OCI-LY7 (cell line): Measurements from ENCODE around the gene DBN1. TPM values are rescaled to one million over a fixed set of nuclear protein-coding genes. Genes with fewer than 3 reads are reported as not detected.

Experiments used
- BruUV-seq: library from RNA; stranded (reverse); fragments of 400-500 nt; replicated peaks from 2 replicates; lab custom pipeline; 2021; lab: Mats Ljungman, UMichigan
- CTCF ChIA-PET: fragments of 300-600 bp; sonication (Branson Sonifier 250); formaldehyde crosslinking; loops from one replicate; lab custom pipeline; 2022; ENCODE audit warnings: antibody characterized with exemption; ENCODE audit not compliant: unreplicated experiment; lab: Charles Lee
- POLR2A ChIA-PET: fragments of 300-600 bp; sonication (Branson Sonifier 250); formaldehyde crosslinking; loops from one replicate; lab custom pipeline; 2022; ENCODE audit warnings: antibody characterized with exemption; lab: Charles Lee
- DNase-seq: peaks from one replicate; pipeline ENCODE4 v3.0.0-alpha.2; 2015; ENCODE audit warnings: low spot score
- H2AFZ ChIP-seq: fragments of 200-600 bp; sonication (generic), shearing (Covaris generic); 2 replicates; pipeline ENCODE4 v1.6.1; 2014; ENCODE audit warnings: mild to moderate bottlenecking, antibody characterized with exemption, low read length, moderate library complexity
- H3K27ac ChIP-seq: fragments of 200-600 bp; sonication (generic); 2 replicates; pipeline ENCODE4 v1.5.1; 2014; ENCODE audit warnings: mixed run types, low read depth, mild to moderate bottlenecking, moderate library complexity, low read length, inconsistent platforms; ENCODE audit not compliant: poor library complexity, severe bottlenecking
- H3K36me3 ChIP-seq: fragments of 200-600 bp; sonication (generic); 2 replicates; pipeline ENCODE4 v1.6.1; 2014; ENCODE audit warnings: mild to moderate bottlenecking, antibody characterized with exemption, low read length, moderate library complexity, mixed read lengths; ENCODE audit not compliant: insufficient read depth
- H3K4me1 ChIP-seq: fragments of 200-600 bp; sonication (generic); 2 replicates; pipeline ENCODE4 v1.5.1; 2014; ENCODE audit warnings: mild to moderate bottlenecking, low read length; ENCODE audit not compliant: insufficient read depth, poor library complexity, severe bottlenecking
- H3K4me2 ChIP-seq: fragments of 200-600 bp; sonication (generic); 2 replicates; pipeline ENCODE4 v1.6.1; 2014; ENCODE audit warnings: mild to moderate bottlenecking, low read length
- H3K4me3 ChIP-seq: fragments of 200-600 bp; sonication (generic); 2 replicates; pipeline ENCODE4 v1.5.1; 2014; ENCODE audit warnings: mild to moderate bottlenecking, low read depth, low read length; ENCODE audit not compliant: poor library complexity, severe bottlenecking
- H3K79me2 ChIP-seq: fragments of 200-600 bp; sonication (generic); 2 replicates; pipeline ENCODE4 v1.6.1; 2016; ENCODE audit warnings: low read depth, mild to moderate bottlenecking, low read length, moderate library complexity, mixed read lengths; ENCODE audit not compliant: insufficient read depth
- H3K9me2 ChIP-seq: fragments of 200-600 bp; sonication (generic); 2 replicates; pipeline ENCODE4 v1.6.1; 2016; ENCODE audit warnings: mild to moderate bottlenecking, low read length, mixed read lengths; ENCODE audit not compliant: insufficient read depth
- H3K9me3 ChIP-seq: fragments of 200-600 bp; sonication (generic); 2 replicates; pipeline ENCODE4 v1.6.1; 2014; ENCODE audit warnings: mild to moderate bottlenecking, mixed run types, low read length, mixed read lengths
- H4K20me1 ChIP-seq: fragments of 200-600 bp; sonication (generic); 2 replicates; pipeline ENCODE4 v1.6.1; 2014; ENCODE audit warnings: mild to moderate bottlenecking, antibody characterized with exemption, low read length, moderate library complexity, mixed read lengths; ENCODE audit not compliant: insufficient read depth
- EZH2phosphoT487 ChIP-seq: fragments of 200-600 bp; sonication (generic); IDR thresholded peaks from 2 replicates; pipeline ENCODE4 v1.6.1; 2018; ENCODE audit warnings: low read depth, borderline replicate concordance, mild to moderate bottlenecking, mixed run types, antibody characterized with exemption, low read length, moderate library complexity, mixed read lengths
- intact Hi-C: fragments of 100-400 bp; cut with micrococcal nuclease; formaldehyde crosslinking; loops from one replicate; pipeline ENCODE4 v1.10.0; 2022; ENCODE audit not compliant: unreplicated experiment
- total RNA-seq, 2 experiments: library from RNA; depleted of rRNA in 1 of 2; stranded (reverse); fragments of >200 nt in 1 of 2; shearing (Covaris generic) in 1 of 2; gene quantifications; 2 replicates each; pipeline ENCODE4 v1.2.3, GENCODE V29; 2014 to 2022
- TF ChIP-seq, protein P1 (sequence below): fragments of 200-600 bp; sonication (generic); conservative IDR thresholded peaks from 2 replicates; pipeline ENCODE4 v1.5.1; 2014; ENCODE audit warnings: mild to moderate bottlenecking, antibody characterized with exemption, low read length, moderate library complexity, mixed read lengths

Gene DBN1
- total RNA-seq, 2 experiments from 2014 or later, result 11.7 to 22.0 TPM

DNA sequence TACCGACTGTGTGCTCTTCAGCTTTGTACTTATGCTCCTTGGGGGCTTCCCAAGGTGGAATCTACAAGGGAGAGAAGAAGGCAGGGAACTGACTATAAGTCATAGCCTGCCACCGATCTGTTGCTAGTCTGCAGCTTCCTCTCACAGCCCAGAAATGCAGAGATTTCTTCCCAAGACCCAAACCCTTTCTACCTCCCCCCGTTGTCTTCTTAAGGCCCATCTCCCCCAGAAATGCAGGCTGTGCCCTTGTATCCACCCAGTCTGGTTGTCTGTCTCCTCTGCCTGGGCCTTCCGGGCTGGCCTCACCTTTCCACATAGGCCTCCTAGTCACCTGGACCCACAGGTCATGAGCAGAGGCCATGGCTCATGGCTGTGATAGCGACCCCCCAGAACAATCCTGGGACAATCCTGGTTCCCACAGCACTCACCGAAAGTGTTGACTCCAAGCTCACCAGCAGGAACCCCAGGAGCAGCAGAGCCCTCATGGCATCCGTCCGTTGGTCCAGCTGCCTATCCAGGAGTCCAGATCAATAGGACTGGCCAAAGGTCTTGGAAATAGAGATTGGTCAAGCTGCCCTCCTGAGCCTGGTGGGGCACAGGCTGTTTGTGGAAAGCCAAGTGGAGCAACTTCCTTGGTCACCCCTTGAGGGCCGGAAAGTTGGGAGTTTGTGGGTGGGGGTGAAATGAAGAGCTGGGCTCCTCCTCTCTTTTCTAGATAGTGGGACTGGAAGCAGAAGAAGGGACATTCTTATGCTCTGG lies 64.2 kb downstream of the DBN1 start, which contains the start of gene F12:
TSS of gene F12 (minus strand) at position 522 of the 759 bp plus-strand sequence. CDS start at position 485, 37 bp downstream.
- H3K79me2 ChIP-seq, result no peaks in the 10 kb centered on the region
- no peak for TF ChIP-seq EZH2phosphoT487
- TF ChIP-seq, protein P1, sequence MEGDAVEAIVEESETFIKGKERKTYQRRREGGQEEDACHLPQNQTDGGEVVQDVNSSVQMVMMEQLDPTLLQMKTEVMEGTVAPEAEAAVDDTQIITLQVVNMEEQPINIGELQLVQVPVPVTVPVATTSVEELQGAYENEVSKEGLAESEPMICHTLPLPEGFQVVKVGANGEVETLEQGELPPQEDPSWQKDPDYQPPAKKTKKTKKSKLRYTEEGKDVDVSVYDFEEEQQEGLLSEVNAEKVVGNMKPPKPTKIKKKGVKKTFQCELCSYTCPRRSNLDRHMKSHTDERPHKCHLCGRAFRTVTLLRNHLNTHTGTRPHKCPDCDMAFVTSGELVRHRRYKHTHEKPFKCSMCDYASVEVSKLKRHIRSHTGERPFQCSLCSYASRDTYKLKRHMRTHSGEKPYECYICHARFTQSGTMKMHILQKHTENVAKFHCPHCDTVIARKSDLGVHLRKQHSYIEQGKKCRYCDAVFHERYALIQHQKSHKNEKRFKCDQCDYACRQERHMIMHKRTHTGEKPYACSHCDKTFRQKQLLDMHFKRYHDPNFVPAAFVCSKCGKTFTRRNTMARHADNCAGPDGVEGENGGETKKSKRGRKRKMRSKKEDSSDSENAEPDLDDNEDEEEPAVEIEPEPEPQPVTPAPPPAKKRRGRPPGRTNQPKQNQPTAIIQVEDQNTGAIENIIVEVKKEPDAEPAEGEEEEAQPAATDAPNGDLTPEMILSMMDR, result no peak
- no peak within 1 kb of the TSS for H3K4me2 ChIP-seq
- H2AFZ ChIP-seq, result no peak within 1 kb of the TSS
- no peaks in the 10 kb centered on the region for H3K9me3 ChIP-seq
- intact Hi-C loops, result loop anchor here (10.0 kb wide), 1 partner anchor 186 kb away; the partner anchor contains the start of gene TMED9
- peaks cover 10% of the 10 kb centered on the region for H3K4me1 ChIP-seq
- BruUV-seq, result no TSS peak
- H3K4me3 ChIP-seq, result no peak within 1 kb of the TSS
- H3K36me3 ChIP-seq, result no peaks in the 10 kb centered on the region
- ChIA-PET CTCF (no interaction called here), POLR2A (interaction anchor here (0.5 to 1.9 kb wide), 6 partner anchors 10 to 301 kb away, joined by 3 to 6 read pairs (median 4); partner anchors contain the start of gene GRK6)
- no peaks in the 10 kb centered on the region for H3K9me2 ChIP-seq
- H3K27ac ChIP-seq, result no peak within 1 kb of the TSS
- H4K20me1 ChIP-seq, result no peaks in the 10 kb centered on the region
- DNase-seq, result no peak

Other genes starting within 250 kb of the DBN1 start
- 25.8 and 43.1 TPM in 2 replicates for gene RAB24, start 169.9 kb downstream of the DBN1 start, total RNA-seq (2014; rRNA removed; shearing (Covaris generic))
- gene RAB24, start 169.9 kb downstream of the DBN1 start, total RNA-seq (2022), result 31.3 and 36.1 TPM in 2 replicates
- 217 and 249 TPM in 2 replicates for gene PRELID1, start 169.8 kb downstream of the DBN1 start, total RNA-seq (2014; rRNA removed; shearing (Covaris generic))
- gene PRELID1, start 169.8 kb downstream of the DBN1 start, total RNA-seq (2022), result 203 and 232 TPM in 2 replicates
- 109 and 130 TPM in 2 replicates for gene MXD3, start 161.7 kb downstream of the DBN1 start, total RNA-seq (2014; rRNA removed; shearing (Covaris generic))
- 81.3 and 105 TPM in 2 replicates for gene MXD3, start 161.7 kb downstream of the DBN1 start, total RNA-seq (2022)
- 144 and 151 TPM in 2 replicates for gene LMAN2, start 122.0 kb downstream of the DBN1 start, total RNA-seq (2014; rRNA removed; shearing (Covaris generic))
- 103 and 116 TPM in 2 replicates for gene LMAN2, start 122.0 kb downstream of the DBN1 start, total RNA-seq (2022)
- gene RGS14, start 115.7 kb downstream of the DBN1 start, total RNA-seq (2014; rRNA removed; shearing (Covaris generic)), result 33.0 and 43.3 TPM in 2 replicates
- gene RGS14, start 115.7 kb downstream of the DBN1 start, total RNA-seq (2022), result 41.7 and 46.3 TPM in 2 replicates
- 0.05 and 0.35 TPM in 2 replicates for gene SLC34A1, start 89.2 kb downstream of the DBN1 start, total RNA-seq (2014; rRNA removed; shearing (Covaris generic))
- 0.46 and 0.63 TPM in 2 replicates for gene SLC34A1, start 89.2 kb downstream of the DBN1 start, total RNA-seq (2022)
- not detected in 2 replicates for gene PFN3, start 73.0 kb downstream of the DBN1 start, total RNA-seq (2014; rRNA removed; shearing (Covaris generic))
- gene PFN3, start 73.0 kb downstream of the DBN1 start, total RNA-seq (2022), result not detected in 2 replicates
- gene F12, start 64.1 kb downstream of the DBN1 start, total RNA-seq (2014; rRNA removed; shearing (Covaris generic)), result 1.2 TPM in 1 of 2 replicates, not detected in the other
- 3.0 and 3.8 TPM in 2 replicates for gene F12, start 64.1 kb downstream of the DBN1 start, total RNA-seq (2022)
- 43.4 and 46.2 TPM in 2 replicates for gene GRK6, start 47.0 kb downstream of the DBN1 start, total RNA-seq (2014; rRNA removed; shearing (Covaris generic))
- gene GRK6, start 47.0 kb downstream of the DBN1 start, total RNA-seq (2022), result 99.4 and 102 TPM in 2 replicates
- 7.0 and 13.6 TPM in 2 replicates for gene PRR7, start 26.8 kb downstream of the DBN1 start, total RNA-seq (2014; rRNA removed; shearing (Covaris generic))
- 12.5 and 12.8 TPM in 2 replicates for gene PRR7, start 26.8 kb downstream of the DBN1 start, total RNA-seq (2022)
- 38.8 and 41.4 TPM in 2 replicates for gene PDLIM7, start 24.0 kb upstream of the DBN1 start, total RNA-seq (2014; rRNA removed; shearing (Covaris generic))
- gene PDLIM7, start 24.0 kb upstream of the DBN1 start, total RNA-seq (2022), result 58.0 and 78.9 TPM in 2 replicates
- 186 and 197 TPM in 2 replicates for gene DOK3, start 36.2 kb upstream of the DBN1 start, total RNA-seq (2014; rRNA removed; shearing (Covaris generic))
- 260 and 268 TPM in 2 replicates for gene DOK3, start 36.2 kb upstream of the DBN1 start, total RNA-seq (2022)
- 216 and 224 TPM in 2 replicates for gene DDX41, start 43.3 kb upstream of the DBN1 start, total RNA-seq (2014; rRNA removed; shearing (Covaris generic))
- gene DDX41, start 43.3 kb upstream of the DBN1 start, total RNA-seq (2022), result 145 and 169 TPM in 2 replicates
- gene FAM193B, start 80.9 kb upstream of the DBN1 start, total RNA-seq (2014; rRNA removed; shearing (Covaris generic)), result 63.2 and 92.8 TPM in 2 replicates
- gene FAM193B, start 80.9 kb upstream of the DBN1 start, total RNA-seq (2022), result 104 and 113 TPM in 2 replicates
- gene TMED9, start 118.6 kb upstream of the DBN1 start, total RNA-seq (2014; rRNA removed; shearing (Covaris generic)), result 67.6 and 89.7 TPM in 2 replicates
- 125 and 134 TPM in 2 replicates for gene TMED9, start 118.6 kb upstream of the DBN1 start, total RNA-seq (2022)
- 19.8 and 24.9 TPM in 2 replicates for gene B4GALT7, start 126.5 kb upstream of the DBN1 start, total RNA-seq (2014; rRNA removed; shearing (Covaris generic))
- 33.7 and 38.5 TPM in 2 replicates for gene B4GALT7, start 126.5 kb upstream of the DBN1 start, total RNA-seq (2022)